COLO668 (cell line): ENCODE data around the gene CCDC154.

ENCODE experiments used
- DNase-seq: peaks from one replicate; lab custom pipeline; 2025; ENCODE audit not compliant: unreplicated experiment; lab: John Stamatoyannopoulos, UW

The CCDC154 gene

GRCh38 chr16:1393613-1394176, 50.7 kb downstream of the CCDC154 start:
- no peak for DNase-seq

GRCh38 chr16:1392826-1393225, 51.5 kb downstream of the CCDC154 start:
- no peak for DNase-seq

GRCh38 chr16:1390239-1390779, 54.0 kb downstream of the CCDC154 start:
- no peak for DNase-seq

- DNase-seq = no peak
Measured at GRCh38 chr16:1389762-1390161, 54.6 kb downstream of the CCDC154 start.

GRCh38 chr16:1387331-1387730, 57.0 kb downstream of the CCDC154 start:
- no peak for DNase-seq

GRCh38 chr16:1385232-1385631, 59.1 kb downstream of the CCDC154 start:
- no peak for DNase-seq
